Adrenal gland (tissue), 5 donors: Measurements from ENCODE around the gene MED27.

Experiments used
- CTCF ChIP-seq, 6 experiments: fragments of 450-650 bp in 4 of 6; fragments of 200-600 bp in 2 of 6; sonication (generic) in 1 of 6; IDR thresholded peaks; 1 replicate in 5 of 6; 2 replicates in 1 of 6; pipeline versions ENCODE4 v1.5.1 to v1.8.0; 2016 to 2021; ENCODE audit warnings: antibody characterized with exemption in 6 of 6, mild to moderate bottlenecking in 2 of 6, moderate library complexity in 1 of 6
- POLR2A ChIP-seq, 2 donors: fragments of 450-650 bp; IDR thresholded peaks; one replicate each; pipeline ENCODE4 v1.6.1; 2017; ENCODE audit warnings: antibody characterized with exemption in 2 of 2, mild to moderate bottlenecking in 2 of 2, moderate library complexity in 1 of 2
- donor health status: DM: no; HTN: no; CAD: no.

GRCh38 chr9:132125361-132125760, 45.7 kb upstream of the MED27 start:
- TF ChIP-seq CTCF (IDR thresholded peaks at IDR 0.05) (no peak), POLR2A (IDR thresholded peaks at IDR 0.05) (no peak)
